Measurements from ENCODE around the gene CHERP.
A peak's percentile ranks its signal among the peaks of the same experiment; 100 is the strongest.
"Not testable (repeated sequence)": the region's sequence is repeated elsewhere in the genome, so short reads cannot be mapped to it uniquely, and the experiment has no call there.

The CHERP gene

DNA sequence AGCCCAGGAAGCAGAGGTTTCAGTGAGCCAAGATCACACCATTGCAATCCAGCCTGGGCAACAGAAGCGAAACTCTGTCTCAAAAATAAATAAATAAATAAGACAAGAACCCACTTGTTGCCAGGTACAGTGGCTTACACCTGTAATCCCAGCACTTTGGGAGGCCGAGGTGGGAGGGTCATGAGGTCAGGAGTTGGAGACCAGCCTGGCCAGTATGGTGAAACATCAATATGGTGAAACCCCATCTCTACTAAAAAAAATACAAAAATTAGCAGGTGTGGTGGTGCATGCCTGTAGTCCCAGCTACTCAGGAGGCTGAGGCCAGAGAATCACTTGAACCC, 69.7 kb downstream of the CHERP start:
- not testable (repeated sequence) for DNase-seq

DNA sequence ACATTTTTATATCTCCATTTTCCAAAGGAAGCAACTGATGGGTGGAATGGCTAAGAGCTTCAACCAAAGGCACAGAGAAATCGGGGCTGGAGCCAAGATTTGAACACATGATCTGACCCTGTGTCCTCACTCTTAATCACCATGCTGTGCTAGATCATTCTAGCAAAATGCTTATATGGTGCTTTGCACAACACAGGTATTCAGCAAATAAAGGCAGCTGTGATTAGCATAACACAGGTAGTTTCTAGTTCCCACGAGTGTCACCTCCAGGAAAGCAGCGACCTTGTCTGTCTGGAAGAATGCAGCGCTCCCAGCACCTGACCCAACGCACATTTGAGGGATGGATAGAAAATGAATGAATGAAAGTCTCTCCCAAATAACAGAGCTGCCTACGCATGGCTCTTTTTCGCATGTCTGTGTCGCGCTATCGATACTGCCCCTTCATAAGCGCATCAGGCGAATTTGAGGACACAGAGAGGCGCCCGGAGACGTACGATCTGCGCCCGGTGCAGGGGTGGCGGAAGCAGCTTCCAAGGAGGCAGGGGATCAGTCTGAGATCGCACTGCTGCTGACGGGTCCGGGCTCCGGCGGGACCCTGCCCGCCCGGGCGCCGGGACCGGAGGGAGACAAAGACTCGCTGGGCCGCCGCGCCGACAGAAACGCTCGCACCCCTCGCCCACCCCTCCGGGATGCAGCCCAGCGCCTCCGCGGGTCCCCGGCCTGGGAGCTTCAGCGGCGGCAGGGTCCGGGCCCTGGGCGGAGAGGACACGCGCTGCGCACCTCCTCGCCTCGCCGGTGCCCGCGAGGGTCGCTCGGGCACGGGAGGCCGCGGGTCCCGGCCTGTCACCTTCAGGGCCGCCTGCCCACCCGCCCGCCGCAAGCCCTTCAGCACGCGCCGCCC, 71.1 kb downstream of the CHERP start:
- DNase-seq, result peak; percentile 72

DNA sequence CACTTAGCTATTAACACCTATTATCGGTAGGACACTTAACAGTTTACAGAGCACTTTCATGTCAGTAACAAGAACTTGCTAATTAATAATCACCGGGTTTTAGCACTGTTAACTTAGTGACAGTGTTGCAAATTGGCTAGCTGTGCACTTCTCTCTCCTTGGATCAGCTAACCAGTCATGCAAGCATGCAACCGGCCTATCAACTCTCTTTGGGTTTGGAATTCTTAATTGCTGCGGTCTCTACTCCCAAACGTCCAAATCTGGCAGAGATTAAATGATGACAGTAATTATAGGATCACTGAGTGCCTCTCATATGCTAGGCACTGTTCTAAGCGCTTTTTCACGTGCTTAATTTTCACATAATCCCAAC, 71.7 kb downstream of the CHERP start:
- no peak for DNase-seq

Measured in right kidney (tissue), 1 donor.